Osteoblast (primary cell): ENCODE results near the gene HSCB. TPM values are rescaled to one million over a fixed set of nuclear protein-coding genes. Genes with fewer than 3 reads are reported as not detected.

Experiments
- DNase-seq: peaks from one replicate; pipeline ENCODE4 v3.0.0; 2011; ENCODE audit warnings: low spot score, mixed read lengths; ENCODE audit not compliant: insufficient read length; ENCODE audit errors: missing footprints
- H2AFZ ChIP-seq: 2 replicates; pipeline ENCODE4 v1.6.0; 2011; ENCODE audit warnings: mild to moderate bottlenecking, low read length
- H3K27ac ChIP-seq: 2 replicates; pipeline ENCODE4 v1.5.1; 2011; ENCODE audit warnings: mild to moderate bottlenecking, low read depth, low read length, moderate library complexity
- H3K27me3 ChIP-seq: 2 replicates; pipeline ENCODE4 v1.6.0; 2012; ENCODE audit warnings: mild to moderate bottlenecking, control low read depth, inconsistent platforms, low read length, moderate library complexity; ENCODE audit not compliant: insufficient read depth
- H3K36me3 ChIP-seq: 2 replicates; pipeline ENCODE4 v1.5.1; 2011; ENCODE audit warnings: mild to moderate bottlenecking, low read length, control low read depth, moderate library complexity; ENCODE audit not compliant: insufficient read depth
- H3K4me1 ChIP-seq: 2 replicates; pipeline ENCODE4 v1.5.1; 2011; ENCODE audit warnings: mild to moderate bottlenecking, low read length, control low read depth, moderate library complexity; ENCODE audit not compliant: insufficient read depth
- H3K4me2 ChIP-seq: 2 replicates; pipeline ENCODE4 v1.6.0; 2011; ENCODE audit warnings: mild to moderate bottlenecking, low read length; ENCODE audit not compliant: insufficient read depth
- H3K4me3 ChIP-seq: fragments of 200-600 bp; sonication (generic); 3 replicates; pipeline ENCODE4 v1.5.1; 2012; ENCODE audit warnings: mild to moderate bottlenecking, low read length, inconsistent platforms; ENCODE audit not compliant: insufficient read depth
- H3K79me2 ChIP-seq: 2 replicates; pipeline ENCODE4 v1.6.0; 2012; ENCODE audit warnings: mild to moderate bottlenecking, low read length, control low read depth, inconsistent platforms; ENCODE audit not compliant: insufficient read depth
- H3K9me3 ChIP-seq: 2 replicates; pipeline ENCODE4 v1.5.1; 2011; ENCODE audit warnings: low read depth, low read length, control low read depth
- H4K20me1 ChIP-seq: 2 replicates; pipeline ENCODE4 v1.6.0; 2012; ENCODE audit warnings: mild to moderate bottlenecking, low read length, control low read depth; ENCODE audit not compliant: insufficient read depth
- total RNA-seq: library from RNA; depleted of rRNA; stranded (reverse); fragments of >200 nt; gene quantifications from 2 replicates; pipeline ENCODE4 v1.2.3, GENCODE V29; 2012
- TF ChIP-seq, protein P1 (sequence below): IDR thresholded peaks from 2 replicates; pipeline ENCODE4 v1.5.1; 2011; ENCODE audit warnings: mild to moderate bottlenecking, low read depth, low read length, moderate library complexity; ENCODE audit errors: extremely low read depth

Gene HSCB
- total RNA-seq, 1 donor: 13.0 TPM

DNA sequence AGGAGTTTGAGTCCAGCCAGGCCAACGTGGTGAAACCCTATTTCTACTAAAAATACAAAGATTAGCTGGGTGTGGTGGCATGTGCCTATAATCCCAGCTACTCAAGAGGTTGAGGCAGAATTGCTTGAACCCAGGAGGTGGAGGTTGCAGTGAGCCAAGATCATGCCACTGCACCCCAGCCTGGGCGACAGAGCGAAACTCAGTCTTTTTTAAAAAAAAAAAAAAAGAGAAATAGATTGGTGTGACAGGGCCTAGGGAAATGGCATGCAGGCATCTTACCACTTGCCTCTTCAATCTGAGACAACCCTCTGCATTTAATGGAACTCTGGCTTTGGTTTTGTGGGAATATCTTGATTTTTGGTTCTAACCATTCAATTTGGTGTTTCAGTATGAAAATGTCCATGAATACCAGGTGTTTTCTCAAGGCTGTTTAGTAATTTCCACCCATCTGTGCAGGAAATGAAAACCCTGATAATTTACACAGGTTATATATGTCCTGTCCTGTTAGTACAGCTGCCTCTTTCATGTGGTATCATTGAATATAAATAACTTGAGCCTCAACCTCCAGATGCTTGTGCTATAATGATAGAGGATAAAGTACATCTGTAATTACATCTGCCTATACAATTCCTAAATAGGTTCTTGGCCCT, 50.1 kb downstream of the HSCB start:
- H3K4me2 ChIP-seq: no peak overlapping the region
- peaks cover 33% of the 10 kb centered on the region for H4K20me1 ChIP-seq
- no peaks in the 10 kb centered on the region for H3K9me3 ChIP-seq
- no peak overlapping the region for H3K4me3 ChIP-seq
- no peaks in the 10 kb centered on the region for H3K27me3 ChIP-seq
- H3K79me2 ChIP-seq: peaks cover 23% of the 10 kb centered on the region
- TF ChIP-seq, protein P1, sequence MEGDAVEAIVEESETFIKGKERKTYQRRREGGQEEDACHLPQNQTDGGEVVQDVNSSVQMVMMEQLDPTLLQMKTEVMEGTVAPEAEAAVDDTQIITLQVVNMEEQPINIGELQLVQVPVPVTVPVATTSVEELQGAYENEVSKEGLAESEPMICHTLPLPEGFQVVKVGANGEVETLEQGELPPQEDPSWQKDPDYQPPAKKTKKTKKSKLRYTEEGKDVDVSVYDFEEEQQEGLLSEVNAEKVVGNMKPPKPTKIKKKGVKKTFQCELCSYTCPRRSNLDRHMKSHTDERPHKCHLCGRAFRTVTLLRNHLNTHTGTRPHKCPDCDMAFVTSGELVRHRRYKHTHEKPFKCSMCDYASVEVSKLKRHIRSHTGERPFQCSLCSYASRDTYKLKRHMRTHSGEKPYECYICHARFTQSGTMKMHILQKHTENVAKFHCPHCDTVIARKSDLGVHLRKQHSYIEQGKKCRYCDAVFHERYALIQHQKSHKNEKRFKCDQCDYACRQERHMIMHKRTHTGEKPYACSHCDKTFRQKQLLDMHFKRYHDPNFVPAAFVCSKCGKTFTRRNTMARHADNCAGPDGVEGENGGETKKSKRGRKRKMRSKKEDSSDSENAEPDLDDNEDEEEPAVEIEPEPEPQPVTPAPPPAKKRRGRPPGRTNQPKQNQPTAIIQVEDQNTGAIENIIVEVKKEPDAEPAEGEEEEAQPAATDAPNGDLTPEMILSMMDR: no peak
- H3K36me3 ChIP-seq: peaks cover 50% of the 10 kb centered on the region
- H3K27ac ChIP-seq: no peak overlapping the region
- no peak for DNase-seq
- H3K4me1 ChIP-seq: peaks cover 4% of the 10 kb centered on the region
- H2AFZ ChIP-seq: no peak overlapping the region

DNA sequence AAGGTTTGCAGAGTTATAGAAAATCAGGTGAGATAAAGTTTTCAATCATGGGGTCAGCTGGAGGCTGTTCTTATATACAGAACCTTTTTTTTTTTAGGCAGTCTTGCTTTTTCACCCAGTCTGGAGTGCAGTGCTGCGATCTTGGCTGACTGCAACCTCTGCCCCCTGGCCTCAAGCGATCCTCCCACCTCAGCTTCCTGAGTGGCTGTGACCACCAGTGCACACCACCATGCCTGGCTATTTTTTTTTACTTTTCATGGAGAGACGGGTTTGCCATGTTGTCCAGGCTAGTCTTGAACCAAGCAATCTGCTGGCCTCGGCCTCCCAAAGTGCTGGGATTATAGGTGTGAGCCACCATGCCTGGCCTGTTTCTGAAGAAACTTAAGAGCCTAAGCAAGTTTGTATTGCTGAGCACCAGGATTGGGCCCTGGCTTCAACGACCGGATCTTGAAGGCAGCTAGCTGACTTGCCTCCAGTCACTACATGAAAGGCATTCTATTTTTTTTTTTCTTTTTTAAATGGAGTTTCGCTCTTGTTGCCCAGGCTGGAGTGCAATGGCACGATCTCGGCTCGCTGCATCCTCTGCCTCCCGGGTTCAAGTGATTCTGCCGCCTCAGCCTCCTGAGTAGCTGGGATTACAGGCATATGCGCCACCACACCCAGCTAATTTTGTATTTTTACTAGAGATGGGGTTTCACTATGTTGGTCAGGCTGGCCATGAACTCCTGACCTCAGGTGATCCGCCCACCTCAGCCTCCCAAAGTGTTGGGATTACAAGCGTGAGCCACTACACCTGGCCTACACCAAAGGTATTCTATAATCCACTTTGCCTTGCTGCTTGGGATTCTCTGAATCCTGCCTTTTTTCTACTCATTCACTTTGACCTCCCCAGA, 50.9 kb downstream of the HSCB start:
- peaks cover 29% of the 10 kb centered on the region for H3K79me2 ChIP-seq
- H3K4me3 ChIP-seq: no peak overlapping the region
- peaks cover 4% of the 10 kb centered on the region for H3K4me1 ChIP-seq
- no peak overlapping the region for H3K4me2 ChIP-seq
- no peaks in the 10 kb centered on the region for H3K9me3 ChIP-seq
- peaks cover 54% of the 10 kb centered on the region for H3K36me3 ChIP-seq
- DNase-seq: no peak
- H3K27me3 ChIP-seq: no peaks in the 10 kb centered on the region
- H3K27ac ChIP-seq: no peak overlapping the region
- TF ChIP-seq, protein P1: no peak
- H4K20me1 ChIP-seq: peaks cover 39% of the 10 kb centered on the region
- H2AFZ ChIP-seq: no peak overlapping the region

DNA sequence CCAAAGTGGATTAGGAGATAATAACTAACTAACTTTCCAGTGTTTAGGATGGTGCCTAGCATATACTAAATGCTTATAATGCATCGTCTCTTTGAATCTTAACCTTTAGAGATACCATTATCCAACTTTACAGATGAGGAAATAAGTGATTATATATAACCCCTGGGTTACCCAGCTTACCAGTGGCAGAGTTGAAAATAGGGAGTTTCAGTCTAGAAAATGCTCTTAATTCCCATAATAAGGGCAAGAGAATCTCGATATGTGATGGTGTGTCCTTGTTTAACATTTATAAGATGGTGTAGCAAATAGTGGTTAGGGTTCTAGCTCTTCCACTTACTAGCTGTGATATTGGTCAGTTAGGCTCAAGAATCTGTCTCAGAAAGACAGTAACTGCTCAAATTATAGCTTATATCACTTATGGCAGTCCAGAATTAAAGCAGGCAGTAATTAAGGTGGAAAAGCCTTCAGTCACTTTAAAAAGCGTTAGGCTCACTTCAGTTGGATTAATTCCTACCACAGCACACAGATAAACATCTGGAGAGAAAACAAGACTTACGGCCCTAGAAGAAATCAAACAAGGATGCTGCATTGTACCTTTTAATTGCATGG, 52.2 kb downstream of the HSCB start:
- Histone ChIP-seq H3K36me3 (peaks cover 54% of the 10 kb centered on the region), H3K79me2 (peaks cover 43% of the 10 kb centered on the region), H4K20me1 (peaks cover 49% of the 10 kb centered on the region), H2AFZ (no peak overlapping the region), H3K27me3 (no peaks in the 10 kb centered on the region), H3K4me1 (peaks cover 13% of the 10 kb centered on the region), H3K9me3 (no peaks in the 10 kb centered on the region), H3K4me2 (no peak overlapping the region), H3K27ac (no peak overlapping the region), H3K4me3 (no peak overlapping the region)
- TF ChIP-seq, protein P1: no peak
- no peak for DNase-seq
